Spleen (tissue), 7 donors: ENCODE results near the gene STARD13.

Source experiments
- POLR2A ChIP-seq, 3 donors: fragments of 450-650 bp; IDR thresholded peaks; one replicate each; pipeline ENCODE4 v1.5.1; 2017; ENCODE audit warnings: antibody characterized with exemption in 3 of 3, mild to moderate bottlenecking in 1 of 3
- POLR2AphosphoS5 ChIP-seq, 3 donors: sonication (generic); formaldehyde crosslinking; IDR thresholded peaks; one replicate each; pipeline ENCODE4 v1.5.1; 2017; ENCODE audit warnings: antibody characterized with exemption in 3 of 3
- TF ChIP-seq, protein P1 (sequence below), 11 experiments: fragments of 200-600 bp in 7 of 11; fragments of 450-650 bp in 4 of 11; sonication (generic) in 4 of 11; IDR thresholded peaks in 8 of 11; conservative IDR thresholded peaks in 3 of 11; 1 replicate in 7 of 11; 2 replicates in 4 of 11; pipeline versions ENCODE4 v1.4.0 to v1.8.0; 2016 to 2021; ENCODE audit warnings: antibody characterized with exemption in 11 of 11, inconsistent platforms in 4 of 11, mild to moderate bottlenecking in 1 of 11
- donor health status: DM: no; HTN: no; CAD: no; lungs with moderate emphysema.
- donor health status: DM: no; HTN: no; CAD: no.
- donor health status: DM: no; HTN: no; CAD: no.

DNA sequence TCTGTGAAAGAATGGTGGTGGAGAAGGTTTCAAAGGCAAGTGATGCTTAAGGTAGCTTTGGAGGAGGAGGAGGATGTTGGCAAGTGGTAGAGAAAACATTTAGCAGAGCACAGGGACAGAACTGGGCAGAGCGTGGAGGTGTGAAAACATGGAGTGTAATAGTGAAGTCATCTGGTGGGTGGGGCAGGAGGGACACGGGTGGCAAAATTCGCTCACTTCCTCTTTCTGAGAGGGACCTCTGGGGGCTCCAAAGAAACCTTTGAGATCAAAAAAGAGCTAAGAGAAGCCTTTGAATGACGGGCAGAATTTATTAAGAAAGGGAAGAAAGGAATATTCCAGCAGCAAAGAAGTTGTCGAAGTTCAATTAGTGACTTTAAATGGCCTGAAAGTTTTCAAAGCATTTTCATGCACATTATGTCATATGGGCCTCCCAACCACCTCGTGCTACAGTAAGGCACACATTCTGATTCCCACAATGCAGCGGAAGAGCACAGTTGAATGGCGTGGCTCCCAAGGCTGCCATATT lies 82.8 kb downstream of the STARD13 start:
- TF ChIP-seq, protein P1, sequence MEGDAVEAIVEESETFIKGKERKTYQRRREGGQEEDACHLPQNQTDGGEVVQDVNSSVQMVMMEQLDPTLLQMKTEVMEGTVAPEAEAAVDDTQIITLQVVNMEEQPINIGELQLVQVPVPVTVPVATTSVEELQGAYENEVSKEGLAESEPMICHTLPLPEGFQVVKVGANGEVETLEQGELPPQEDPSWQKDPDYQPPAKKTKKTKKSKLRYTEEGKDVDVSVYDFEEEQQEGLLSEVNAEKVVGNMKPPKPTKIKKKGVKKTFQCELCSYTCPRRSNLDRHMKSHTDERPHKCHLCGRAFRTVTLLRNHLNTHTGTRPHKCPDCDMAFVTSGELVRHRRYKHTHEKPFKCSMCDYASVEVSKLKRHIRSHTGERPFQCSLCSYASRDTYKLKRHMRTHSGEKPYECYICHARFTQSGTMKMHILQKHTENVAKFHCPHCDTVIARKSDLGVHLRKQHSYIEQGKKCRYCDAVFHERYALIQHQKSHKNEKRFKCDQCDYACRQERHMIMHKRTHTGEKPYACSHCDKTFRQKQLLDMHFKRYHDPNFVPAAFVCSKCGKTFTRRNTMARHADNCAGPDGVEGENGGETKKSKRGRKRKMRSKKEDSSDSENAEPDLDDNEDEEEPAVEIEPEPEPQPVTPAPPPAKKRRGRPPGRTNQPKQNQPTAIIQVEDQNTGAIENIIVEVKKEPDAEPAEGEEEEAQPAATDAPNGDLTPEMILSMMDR (IDR thresholded peaks at IDR 0.05 in 8 of 11, conservative IDR thresholded peaks at IDR 0.05 in 3 of 11) = no peak
- TF ChIP-seq POLR2AphosphoS5 (IDR thresholded peaks at IDR 0.05) = no peak
- TF ChIP-seq POLR2A (IDR thresholded peaks at IDR 0.05) = no peak
